HG03460 (cell line): ENCODE results near the gene HIVEP3.

ENCODE experiments used
- ATAC-seq: cut with Tn5 transposase; IDR thresholded peaks from one replicate; pipeline ENCODE4 v1.9.1; 2021; ENCODE audit not compliant: unreplicated experiment

Gene HIVEP3

GRCh38 chr1:41673806-41674205, 244.9 kb downstream of the HIVEP3 start:
- ATAC-seq = peak; percentile 57

- ATAC-seq = peak; percentile 64
Observed at GRCh38 chr1:41673378-41673777, 245.3 kb downstream of the HIVEP3 start.

- no peak for ATAC-seq
Observed at GRCh38 chr1:41672641-41673361, 245.9 kb downstream of the HIVEP3 start.

- no peak for ATAC-seq
Observed at GRCh38 chr1:41672173-41672572, 246.5 kb downstream of the HIVEP3 start.

GRCh38 chr1:41671116-41671755, 247.5 kb downstream of the HIVEP3 start:
- ATAC-seq = no peak

- no peak for ATAC-seq
Observed at GRCh38 chr1:41670217-41670957, 248.3 kb downstream of the HIVEP3 start.

GRCh38 chr1:41668967-41669366, 249.8 kb downstream of the HIVEP3 start:
- no peak for ATAC-seq

GRCh38 chr1:41668054-41668660, 250.6 kb downstream of the HIVEP3 start:
- ATAC-seq = no peak

GRCh38 chr1:41666981-41667631, 251.6 kb downstream of the HIVEP3 start:
- ATAC-seq = peak; percentile 61

GRCh38 chr1:41665962-41666917, 252.5 kb downstream of the HIVEP3 start:
- no peak for ATAC-seq

- no peak for ATAC-seq
Observed at GRCh38 chr1:41664861-41665640, 253.7 kb downstream of the HIVEP3 start.

GRCh38 chr1:41663671-41664400, 254.9 kb downstream of the HIVEP3 start:
- ATAC-seq = no peak

- ATAC-seq = no peak
Observed at GRCh38 chr1:41662765-41663437, 255.8 kb downstream of the HIVEP3 start.

- peak; percentile 59 for ATAC-seq
Observed at GRCh38 chr1:41662061-41662764, 256.5 kb downstream of the HIVEP3 start.

GRCh38 chr1:41661428-41662060, 257.2 kb downstream of the HIVEP3 start:
- ATAC-seq = no peak

- ATAC-seq = no peak
Observed at GRCh38 chr1:41660570-41661427, 257.9 kb downstream of the HIVEP3 start.
